Measurements from ENCODE around the gene PLA2G2C.
"Not testable (repeated sequence)": the region's sequence is repeated elsewhere in the genome, so short reads cannot be mapped to it uniquely, and the experiment has no call there.

PLA2G2C gene, protein sequence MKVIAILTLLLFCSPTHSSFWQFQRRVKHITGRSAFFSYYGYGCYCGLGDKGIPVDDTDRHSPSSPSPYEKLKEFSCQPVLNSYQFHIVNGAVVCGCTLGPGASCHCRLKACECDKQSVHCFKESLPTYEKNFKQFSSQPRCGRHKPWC

DNA sequence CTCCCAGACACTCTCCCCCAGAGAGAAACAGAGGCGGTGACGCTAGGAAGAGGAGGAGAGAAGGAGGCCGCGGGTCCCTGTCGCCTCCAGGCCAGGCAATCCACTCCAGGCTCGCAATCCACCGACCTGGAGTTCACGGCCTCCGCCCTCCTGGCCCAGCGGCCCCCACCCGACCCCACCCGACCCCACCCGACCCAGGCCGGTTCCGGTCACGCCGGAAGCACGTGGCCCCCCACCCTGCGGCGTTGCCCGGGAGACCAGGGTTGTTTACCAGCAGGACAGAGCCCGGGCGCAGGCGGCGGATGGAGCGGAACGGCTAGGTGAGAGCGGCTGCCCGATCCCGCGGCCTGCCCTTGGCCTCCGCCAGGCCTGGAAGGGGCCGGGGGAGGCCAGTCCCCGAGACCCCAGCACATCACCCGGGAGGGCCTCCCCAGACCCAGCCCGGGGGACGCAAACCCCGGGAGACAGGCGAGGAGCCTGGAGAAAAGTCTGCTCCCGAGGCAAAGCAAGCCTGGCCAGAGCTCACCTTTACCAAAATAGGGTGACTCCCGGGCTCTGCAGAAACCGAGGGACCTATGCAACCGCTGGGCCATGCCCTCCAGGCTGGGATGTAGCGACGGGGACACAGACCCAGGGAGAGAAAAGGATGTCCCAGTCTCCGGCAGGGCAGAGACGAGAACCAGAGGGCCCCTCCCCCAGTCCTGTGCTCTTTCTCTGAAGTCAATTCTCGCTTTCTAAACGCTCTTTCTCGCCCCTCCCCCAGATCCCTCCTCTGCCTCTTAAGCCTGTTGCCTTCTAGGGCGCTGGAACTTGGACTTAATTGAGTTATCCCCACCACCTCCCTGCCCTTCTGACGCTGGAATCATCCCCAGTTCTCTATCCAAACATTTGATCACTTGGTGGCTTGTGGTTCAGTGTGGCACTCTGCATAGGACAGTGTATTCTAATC lies at the start of gene PLA2G2C, which contains the start of gene UBXN10:
PLA2G2C (minus strand) TSS at position 685 of the 949 bp plus-strand sequence. CDS start 9,155 bp downstream, outside the sequence.
UBXN10 (plus strand) TSS at position 263 of the 949 bp plus-strand sequence. CDS start 4,466 bp downstream, outside the sequence.
- TF ChIP-seq, protein P1, sequence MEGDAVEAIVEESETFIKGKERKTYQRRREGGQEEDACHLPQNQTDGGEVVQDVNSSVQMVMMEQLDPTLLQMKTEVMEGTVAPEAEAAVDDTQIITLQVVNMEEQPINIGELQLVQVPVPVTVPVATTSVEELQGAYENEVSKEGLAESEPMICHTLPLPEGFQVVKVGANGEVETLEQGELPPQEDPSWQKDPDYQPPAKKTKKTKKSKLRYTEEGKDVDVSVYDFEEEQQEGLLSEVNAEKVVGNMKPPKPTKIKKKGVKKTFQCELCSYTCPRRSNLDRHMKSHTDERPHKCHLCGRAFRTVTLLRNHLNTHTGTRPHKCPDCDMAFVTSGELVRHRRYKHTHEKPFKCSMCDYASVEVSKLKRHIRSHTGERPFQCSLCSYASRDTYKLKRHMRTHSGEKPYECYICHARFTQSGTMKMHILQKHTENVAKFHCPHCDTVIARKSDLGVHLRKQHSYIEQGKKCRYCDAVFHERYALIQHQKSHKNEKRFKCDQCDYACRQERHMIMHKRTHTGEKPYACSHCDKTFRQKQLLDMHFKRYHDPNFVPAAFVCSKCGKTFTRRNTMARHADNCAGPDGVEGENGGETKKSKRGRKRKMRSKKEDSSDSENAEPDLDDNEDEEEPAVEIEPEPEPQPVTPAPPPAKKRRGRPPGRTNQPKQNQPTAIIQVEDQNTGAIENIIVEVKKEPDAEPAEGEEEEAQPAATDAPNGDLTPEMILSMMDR (IDR thresholded peaks at IDR 0.05; ENCODE audit: insufficient read depth, low read length, poor library complexity, severe bottlenecking), result no peak
- peak; percentile 47 for DNase-seq (ENCODE audit: extremely low read depth, insufficient read length)
- H3K27me3 ChIP-seq (replicated peaks; ENCODE audit: control insufficient read depth, insufficient read depth, low read length), result peaks cover 5% of the 10 kb centered on the region
- H3K36me3 ChIP-seq (ENCODE audit: control insufficient read depth, insufficient read depth, low read length), result no peaks in the 10 kb centered on the region
- H3K4me3 ChIP-seq (replicated peaks; ENCODE audit: low read depth, low read length), result peak within 1 kb of the TSS; percentile 46

DNA sequence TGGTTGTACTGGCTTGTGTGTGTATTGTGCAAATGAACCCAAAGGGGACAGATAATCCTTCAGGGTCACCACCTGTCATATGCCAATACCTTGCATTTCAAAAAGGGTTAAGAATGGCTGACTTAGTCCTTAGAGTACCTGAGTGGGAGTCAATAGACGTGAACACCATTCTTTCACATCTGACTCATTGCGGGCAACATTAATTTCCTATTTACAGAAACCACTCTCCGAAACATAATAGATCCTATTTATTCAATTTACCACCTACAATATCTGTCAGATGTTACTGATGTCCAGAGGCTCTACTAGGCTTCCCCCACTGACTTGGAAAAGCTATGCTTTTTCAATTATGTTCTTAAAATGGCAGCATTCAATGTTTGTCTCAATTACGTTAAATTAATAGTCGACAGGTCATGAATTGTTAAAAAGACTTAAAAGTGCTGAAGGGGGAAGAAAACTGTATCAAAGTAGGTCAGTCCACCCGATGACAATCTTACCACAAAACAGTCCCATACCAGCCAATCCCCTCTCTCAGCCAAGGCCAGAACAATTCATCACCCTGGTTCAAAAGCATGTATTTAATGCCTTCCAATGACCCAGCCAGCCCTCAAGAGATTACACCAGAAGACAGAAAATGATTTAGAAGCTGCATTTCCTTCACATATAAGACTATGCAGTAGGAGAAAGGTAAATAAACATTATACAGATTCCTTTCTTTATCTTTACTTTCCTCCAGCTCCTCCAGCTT lies 48.6 kb upstream of the PLA2G2C start:
- Histone ChIP-seq H3K4me3 (replicated peaks; ENCODE audit: low read depth, low read length) (no peak overlapping the region), H3K36me3 (ENCODE audit: control insufficient read depth, insufficient read depth, low read length) (no peaks in the 10 kb centered on the region), H3K27me3 (replicated peaks; ENCODE audit: control insufficient read depth, insufficient read depth, low read length) (no peaks in the 10 kb centered on the region)
- no peak for DNase-seq (ENCODE audit: extremely low read depth, insufficient read length)
- TF ChIP-seq, protein P1 (IDR thresholded peaks at IDR 0.05; ENCODE audit: insufficient read depth, low read length, poor library complexity, severe bottlenecking), result no peak

DNA sequence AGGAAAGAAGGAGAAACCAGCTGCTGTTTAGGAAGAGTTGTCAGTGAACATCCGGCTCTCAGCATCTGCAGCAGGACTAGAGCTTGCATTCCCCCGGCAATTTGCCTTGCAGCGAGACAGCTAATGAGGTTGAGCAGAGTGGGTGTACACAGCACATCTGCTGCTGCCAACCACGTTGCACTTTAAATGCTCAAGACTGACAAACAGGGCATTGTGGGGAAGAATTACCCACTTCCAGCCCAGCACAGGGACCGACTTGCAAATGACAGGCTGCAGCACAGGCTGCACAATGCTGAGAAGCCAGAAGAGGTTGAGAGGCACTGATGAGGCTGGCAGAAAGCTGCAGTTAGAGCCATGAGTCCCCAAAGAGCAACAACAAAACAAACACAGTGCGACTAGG lies 47.5 kb upstream of the PLA2G2C start:
- H3K27me3 ChIP-seq (replicated peaks; ENCODE audit: control insufficient read depth, insufficient read depth, low read length), result no peaks in the 10 kb centered on the region
- TF ChIP-seq, protein P1 (IDR thresholded peaks at IDR 0.05; ENCODE audit: insufficient read depth, low read length, poor library complexity, severe bottlenecking), result no peak
- DNase-seq (ENCODE audit: extremely low read depth, insufficient read length), result no peak
- H3K36me3 ChIP-seq (ENCODE audit: control insufficient read depth, insufficient read depth, low read length), result no peaks in the 10 kb centered on the region
- no peak overlapping the region for H3K4me3 ChIP-seq (replicated peaks; ENCODE audit: low read depth, low read length)

DNA sequence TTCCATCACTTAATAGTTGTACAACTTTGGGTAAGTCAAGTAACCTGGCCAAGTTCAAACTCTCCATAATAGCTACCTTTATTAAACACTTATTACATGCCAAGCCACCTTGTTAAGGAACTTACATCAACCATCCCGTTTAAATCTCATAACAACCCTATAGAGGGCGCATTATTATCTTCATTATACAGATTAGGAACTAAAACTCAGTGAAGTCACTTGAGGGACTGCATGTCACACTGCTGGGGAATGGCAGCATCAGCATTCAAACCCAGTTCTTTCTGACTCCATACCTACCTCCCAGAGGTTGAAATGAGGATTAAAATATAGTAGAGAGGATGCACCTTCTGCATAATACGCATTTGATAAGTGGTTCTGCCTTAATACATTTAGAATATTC lies 47.1 kb upstream of the PLA2G2C start:
- no peak for DNase-seq (ENCODE audit: extremely low read depth, insufficient read length)
- TF ChIP-seq, protein P1 (IDR thresholded peaks at IDR 0.05; ENCODE audit: insufficient read depth, low read length, poor library complexity, severe bottlenecking), result peak; percentile 25
- Histone ChIP-seq H3K36me3 (ENCODE audit: control insufficient read depth, insufficient read depth, low read length) (no peaks in the 10 kb centered on the region), H3K4me3 (replicated peaks; ENCODE audit: low read depth, low read length) (no peak overlapping the region), H3K27me3 (replicated peaks; ENCODE audit: control insufficient read depth, insufficient read depth, low read length) (no peaks in the 10 kb centered on the region; the same call in 1 of the 2 replicates)

DNA sequence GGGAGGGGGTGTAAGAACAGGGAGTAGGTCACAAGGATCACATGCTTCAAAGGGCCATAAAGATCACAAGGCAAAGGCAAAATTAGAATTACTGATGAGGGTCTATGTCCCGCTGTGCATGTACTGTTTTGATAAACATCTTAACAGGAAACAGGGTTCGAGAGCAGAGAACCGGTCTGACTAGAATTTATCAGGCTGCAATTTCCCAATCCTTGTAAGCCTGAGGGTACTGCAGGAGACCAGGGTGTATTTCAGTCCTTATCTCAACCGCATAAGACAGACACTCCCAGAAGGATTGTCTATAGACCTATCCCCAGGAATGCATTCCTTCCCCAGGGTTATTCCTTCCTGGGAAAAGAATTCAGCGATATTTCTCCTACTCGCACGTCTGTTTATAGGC lies 46.2 kb upstream of the PLA2G2C start:
- not testable (repeated sequence) for DNase-seq (ENCODE audit: extremely low read depth, insufficient read length); H3K36me3 ChIP-seq (ENCODE audit: control insufficient read depth, insufficient read depth, low read length); H3K4me3 ChIP-seq (replicated peaks; ENCODE audit: low read depth, low read length)

More for the DNA sequence above, 46.2 kb upstream of the PLA2G2C start:
- H3K27me3 ChIP-seq (replicated peaks; ENCODE audit: control insufficient read depth, insufficient read depth, low read length), result not testable (repeated sequence)
